COLO668 (cell line): ENCODE results near the gene HRC.
A peak's percentile ranks its signal among the peaks of the same experiment; 100 is the strongest.
"Not testable (repeated sequence)": the region's sequence is repeated elsewhere in the genome, so short reads cannot be mapped to it uniquely, and the experiment has no call there.

ENCODE experiments used
- DNase-seq: peaks from one replicate; lab custom pipeline; 2025; ENCODE audit not compliant: unreplicated experiment; lab: John Stamatoyannopoulos, UW

HRC gene

DNA sequence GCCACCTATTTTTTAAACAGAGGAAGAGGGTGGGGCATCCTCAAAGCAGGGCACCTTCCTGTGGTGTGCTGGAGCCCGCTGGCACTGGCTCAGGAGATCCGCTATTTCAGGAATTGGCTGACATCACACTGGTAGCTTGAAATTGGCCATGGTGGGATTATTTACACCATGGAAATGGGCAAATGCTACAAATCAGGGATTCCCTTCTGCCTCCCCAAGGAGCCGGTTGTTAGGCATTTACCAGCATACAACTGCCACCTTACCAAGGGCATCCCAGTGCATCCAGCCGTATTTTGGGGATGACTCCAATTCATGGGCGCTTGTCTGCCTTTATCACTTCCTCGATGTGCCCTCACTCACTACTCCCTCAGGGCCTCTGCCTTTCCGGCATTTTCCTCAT is 14.2 kb downstream of the HRC start:
- DNase-seq = no peak

DNA sequence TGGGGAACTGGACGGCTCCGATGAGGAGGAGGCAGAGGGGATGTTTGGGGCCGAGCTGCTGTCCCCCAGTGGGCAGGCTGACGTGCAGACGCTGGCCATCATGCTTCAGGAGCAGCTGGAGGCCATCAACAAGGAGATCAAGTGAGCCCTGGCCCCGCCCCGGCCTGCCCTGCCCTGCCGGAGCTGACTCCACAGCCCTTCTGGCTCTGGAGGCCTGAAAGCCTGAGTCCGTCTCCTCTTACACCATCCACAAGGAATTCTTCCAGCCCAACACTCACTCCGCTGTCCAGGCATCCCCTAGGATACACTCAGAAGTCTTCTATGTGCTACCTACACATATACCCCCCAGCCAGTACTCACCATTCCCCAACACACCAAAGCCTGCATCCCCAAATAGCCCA is 18.4 kb downstream of the HRC start:
- no peak for DNase-seq

- no peak for DNase-seq
Observed at GRCh38 chr19:49135686-49136085, 19.5 kb downstream of the HRC start.

- DNase-seq = no peak
Observed at GRCh38 chr19:49133621-49134454, 21.4 kb downstream of the HRC start.

GRCh38 chr19:49132974-49133609 is 22.1 kb downstream of the HRC start:
- DNase-seq = no peak

- no peak for DNase-seq
Observed at GRCh38 chr19:49130325-49130724, 24.9 kb downstream of the HRC start.

DNA sequence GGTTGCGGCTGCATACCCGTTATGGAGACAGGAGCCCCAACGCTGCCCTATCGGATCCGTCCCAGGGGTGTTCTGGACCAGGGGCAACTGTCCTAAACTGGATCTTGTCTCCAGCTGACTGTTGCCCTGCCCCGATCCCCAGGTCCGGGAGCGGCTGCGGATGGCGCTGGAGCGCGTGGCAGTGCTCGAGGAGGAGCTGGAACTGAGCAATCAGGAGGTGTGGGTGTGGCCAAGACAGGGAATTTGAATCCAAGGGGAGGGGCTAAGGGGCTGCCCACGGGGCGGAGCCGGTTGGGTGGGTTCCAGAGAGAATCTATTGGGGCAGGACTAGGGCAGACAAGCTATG is 26.0 kb downstream of the HRC start:
- DNase-seq = no peak

- no peak for DNase-seq
Observed at GRCh38 chr19:49128545-49129237, 26.5 kb downstream of the HRC start.

GRCh38 chr19:49127674-49128544 is 27.3 kb downstream of the HRC start:
- DNase-seq = peak; percentile 93

DNA sequence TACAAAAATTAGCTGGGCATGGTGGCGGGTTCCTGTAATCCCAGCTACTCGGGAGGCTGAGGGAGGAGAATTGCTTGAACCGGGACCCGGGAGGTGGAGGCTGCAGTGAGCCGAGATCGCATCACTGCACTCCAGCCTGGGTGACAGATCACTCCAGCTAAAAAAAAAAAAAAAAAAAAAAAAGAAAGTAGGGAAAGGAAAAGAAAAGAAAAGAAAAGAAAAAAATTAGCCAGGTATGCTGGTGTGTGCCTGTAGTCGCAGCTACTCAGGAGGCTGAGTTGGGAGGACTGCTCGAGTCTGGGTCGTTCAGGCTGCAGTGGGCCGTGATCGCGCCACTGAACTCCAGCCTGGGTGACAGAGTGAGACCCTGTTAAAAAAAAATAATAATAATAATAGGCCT is 28.0 kb downstream of the HRC start:
- not testable (repeated sequence) for DNase-seq

- DNase-seq = no peak
Observed at GRCh38 chr19:49126575-49126974, 28.6 kb downstream of the HRC start.

DNA sequence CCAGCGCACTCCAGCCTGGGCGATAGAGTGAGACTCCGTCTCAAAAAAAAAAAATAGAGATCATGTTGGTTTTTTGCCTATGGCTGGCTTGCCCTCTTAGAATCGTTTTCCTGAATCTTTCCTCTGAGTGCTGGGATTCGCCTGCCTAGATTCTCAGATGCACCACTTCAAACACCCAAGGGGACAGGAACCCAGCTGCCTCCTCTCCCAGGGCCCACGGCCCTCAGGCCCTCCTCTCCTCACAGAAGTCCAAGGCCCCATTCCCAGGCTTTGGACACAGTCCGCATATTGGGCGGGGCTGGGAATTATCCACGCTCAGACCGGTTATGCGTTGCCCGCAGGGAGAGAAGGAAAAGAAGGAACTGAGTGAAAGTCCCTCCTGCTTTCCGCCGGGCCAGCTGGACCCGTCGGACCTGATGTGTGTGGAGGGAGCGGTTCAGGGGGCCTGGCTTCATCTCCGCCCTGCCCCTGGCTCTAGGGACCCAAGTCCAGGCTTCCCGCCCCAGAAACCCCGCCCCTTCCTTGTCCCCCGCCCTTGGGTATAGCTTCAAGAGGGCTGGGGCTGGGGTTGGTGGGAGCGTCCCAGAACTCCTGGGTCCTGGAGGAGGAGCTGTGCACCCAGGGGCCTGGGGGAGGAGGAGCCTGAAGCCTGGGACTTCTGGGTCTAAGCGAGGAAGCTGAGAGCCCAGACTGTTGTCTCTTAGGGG is 30.0 kb downstream of the HRC start:
- no peak for DNase-seq

DNA sequence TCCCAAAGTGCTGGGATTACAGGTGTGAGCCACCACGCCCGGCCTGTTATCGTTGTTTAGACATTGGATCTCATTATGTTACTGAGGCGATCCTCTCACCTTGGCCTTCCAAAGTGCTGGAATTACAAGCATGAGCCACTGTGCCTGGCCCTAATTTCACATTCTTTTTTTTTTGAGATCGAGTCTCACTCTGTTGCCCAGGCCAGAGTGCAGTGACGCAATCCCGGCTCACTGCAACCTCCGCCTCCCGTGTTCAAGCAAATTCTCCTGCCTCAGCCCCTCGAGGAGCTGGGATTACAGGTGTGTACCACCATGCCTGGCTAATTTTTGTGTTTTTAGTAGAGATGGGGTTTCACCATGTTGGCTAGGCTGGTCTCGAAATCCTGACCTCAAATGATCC is 31.9 kb downstream of the HRC start:
- not testable (repeated sequence) for DNase-seq

GRCh38 chr19:49121841-49122240 is 33.4 kb downstream of the HRC start:
- DNase-seq = not testable (repeated sequence)

GRCh38 chr19:49120868-49121267 is 34.3 kb downstream of the HRC start:
- DNase-seq = no peak

DNA sequence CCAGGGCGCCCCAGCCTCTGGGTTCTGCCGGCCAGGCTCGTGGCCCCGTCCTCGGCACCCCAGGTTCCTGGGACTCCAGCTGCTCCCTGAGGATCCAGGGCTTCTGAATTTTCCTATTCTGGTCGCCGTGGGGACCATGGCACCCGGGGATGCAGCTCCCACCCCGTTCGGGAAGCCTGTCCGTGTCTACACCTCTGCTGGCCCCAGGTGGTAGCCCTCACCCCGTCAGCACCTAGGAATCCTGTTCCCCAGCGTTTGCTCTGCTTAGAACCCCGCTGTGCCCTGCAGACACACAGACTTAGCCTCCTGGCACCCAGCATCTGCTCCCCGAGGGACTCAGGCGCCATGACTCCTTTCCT is 34.9 kb downstream of the HRC start:
- DNase-seq = no peak

GRCh38 chr19:49119411-49120324 is 35.5 kb downstream of the HRC start, which contains the start of gene PPFIA3:
PPFIA3 (plus strand) TSS chr19:49119544; CDS start chr19:49127874, 8,330 bp downstream.
- DNase-seq = peak; percentile 42

GRCh38 chr19:49118565-49119410 is 36.4 kb downstream of the HRC start, which contains the start of gene C19orf73:
C19orf73 (minus strand) TSS chr19:49119143; CDS start chr19:49119022, 121 bp downstream.
- DNase-seq = peak; percentile 96
